GM12875 (cell line): ENCODE results near the gene DCTN1.

ENCODE experiments used
- H3K4me3 ChIP-seq: one replicate; pipeline ENCODE4 v1.5.1; 2011; ENCODE audit warnings: low read depth, low read length, control low read depth
- CTCF ChIP-seq: IDR thresholded peaks from 2 replicates; pipeline ENCODE4 v1.5.1; 2011; ENCODE audit warnings: low read depth, mild to moderate bottlenecking, control low read depth, inconsistent platforms, low read length, moderate library complexity, borderline replicate concordance; ENCODE audit not compliant: insufficient read depth

The DCTN1 gene

GRCh38 chr2:74316627-74317295, 63.4 kb downstream of the DCTN1 start:
- no peak for TF ChIP-seq CTCF
- no peak overlapping the region for H3K4me3 ChIP-seq

GRCh38 chr2:74314107-74314506, 66.0 kb downstream of the DCTN1 start:
- H3K4me3 ChIP-seq: no peak overlapping the region
- TF ChIP-seq CTCF: no peak

- TF ChIP-seq CTCF: no peak
- H3K4me3 ChIP-seq: no peak overlapping the region
Measured at GRCh38 chr2:74313497-74313896, 66.6 kb downstream of the DCTN1 start.

GRCh38 chr2:74312913-74313312, 67.2 kb downstream of the DCTN1 start:
- no peak overlapping the region for H3K4me3 ChIP-seq
- no peak for TF ChIP-seq CTCF
